ENCODE measurements around the gene BMP7.

DNA sequence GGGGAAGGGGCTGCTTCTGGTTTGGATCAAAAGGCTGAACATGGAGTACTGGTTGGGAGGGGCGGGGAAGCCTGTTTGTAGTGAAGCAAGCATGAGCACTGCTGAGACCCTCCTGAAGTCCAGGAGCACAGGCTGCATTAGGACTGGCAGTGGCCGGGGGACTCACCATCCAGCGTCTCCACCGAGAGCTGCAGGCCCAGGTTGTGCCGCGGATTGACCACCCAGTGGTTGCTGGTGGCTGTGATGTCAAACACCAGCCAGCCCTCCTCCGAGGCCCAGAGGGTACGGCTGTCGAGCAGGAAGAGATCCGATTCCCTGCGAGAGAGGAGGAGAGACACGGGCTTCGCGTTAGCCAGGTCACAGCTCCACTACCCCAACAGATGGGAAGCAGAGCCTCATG is 64.1 kb downstream of the BMP7 start:
- TF ChIP-seq, protein P1, sequence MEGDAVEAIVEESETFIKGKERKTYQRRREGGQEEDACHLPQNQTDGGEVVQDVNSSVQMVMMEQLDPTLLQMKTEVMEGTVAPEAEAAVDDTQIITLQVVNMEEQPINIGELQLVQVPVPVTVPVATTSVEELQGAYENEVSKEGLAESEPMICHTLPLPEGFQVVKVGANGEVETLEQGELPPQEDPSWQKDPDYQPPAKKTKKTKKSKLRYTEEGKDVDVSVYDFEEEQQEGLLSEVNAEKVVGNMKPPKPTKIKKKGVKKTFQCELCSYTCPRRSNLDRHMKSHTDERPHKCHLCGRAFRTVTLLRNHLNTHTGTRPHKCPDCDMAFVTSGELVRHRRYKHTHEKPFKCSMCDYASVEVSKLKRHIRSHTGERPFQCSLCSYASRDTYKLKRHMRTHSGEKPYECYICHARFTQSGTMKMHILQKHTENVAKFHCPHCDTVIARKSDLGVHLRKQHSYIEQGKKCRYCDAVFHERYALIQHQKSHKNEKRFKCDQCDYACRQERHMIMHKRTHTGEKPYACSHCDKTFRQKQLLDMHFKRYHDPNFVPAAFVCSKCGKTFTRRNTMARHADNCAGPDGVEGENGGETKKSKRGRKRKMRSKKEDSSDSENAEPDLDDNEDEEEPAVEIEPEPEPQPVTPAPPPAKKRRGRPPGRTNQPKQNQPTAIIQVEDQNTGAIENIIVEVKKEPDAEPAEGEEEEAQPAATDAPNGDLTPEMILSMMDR (conservative IDR thresholded peaks at IDR 0.05; ENCODE audit: low read depth, low read length), result no peak
- TF ChIP-seq EZH2 (IDR thresholded peaks at IDR 0.05; ENCODE audit: borderline replicate concordance, low read depth, low read length, poor library complexity, severe bottlenecking), result no peak

All from A673 (cell line).